GM12801 (cell line): ENCODE data around the gene RFFL.

ENCODE experiments used
- CTCF ChIP-seq: IDR thresholded peaks from one replicate; pipeline ENCODE4 v1.5.1; 2011; ENCODE audit warnings: control low read depth; ENCODE audit not compliant: insufficient read length; ENCODE audit errors: extremely low read depth

Gene RFFL

DNA sequence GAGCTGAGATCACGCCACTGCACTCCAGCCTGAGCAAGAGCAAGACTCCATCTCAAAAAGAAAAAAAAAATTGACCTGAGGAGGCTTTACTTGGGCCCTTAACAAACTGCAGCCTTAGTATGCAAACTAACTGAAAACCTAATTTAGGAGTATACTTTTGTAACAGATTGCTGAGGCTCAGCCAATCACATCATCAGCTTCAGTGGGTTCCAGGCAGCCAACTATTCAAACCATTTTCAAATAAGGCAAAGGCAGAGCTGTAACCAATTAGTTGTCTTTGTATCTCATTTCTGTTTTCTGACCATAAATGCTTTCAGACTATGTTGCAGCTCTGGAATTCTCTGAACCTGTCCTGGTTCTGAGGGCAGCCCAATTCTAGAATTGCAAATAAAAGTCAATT, 32.2 kb upstream of the RFFL start:
- TF ChIP-seq CTCF = no peak

DNA sequence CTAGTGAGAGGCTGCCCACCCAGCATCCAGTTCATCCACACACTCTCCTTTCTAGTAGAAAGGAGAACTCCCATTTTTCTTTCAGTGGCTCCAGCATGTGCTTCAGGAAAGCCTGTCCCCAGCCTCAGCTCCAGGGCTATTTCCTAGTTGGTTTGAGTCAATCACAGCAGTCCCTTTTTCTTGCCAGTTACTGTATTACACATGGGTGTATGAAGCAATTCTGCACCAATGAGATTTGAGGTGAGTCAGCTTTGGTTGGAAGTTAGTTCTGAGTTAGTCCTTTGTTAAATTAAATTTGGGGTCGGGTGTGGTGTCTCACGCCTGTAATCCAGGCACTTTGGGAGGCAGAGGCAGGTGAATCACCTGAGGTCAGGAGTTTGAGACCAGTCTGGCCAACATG, 31.4 kb upstream of the RFFL start:
- TF ChIP-seq CTCF = no peak

GRCh38 chr17:35089586-35090296, 26.2 kb upstream of the RFFL start:
- no peak for TF ChIP-seq CTCF

DNA sequence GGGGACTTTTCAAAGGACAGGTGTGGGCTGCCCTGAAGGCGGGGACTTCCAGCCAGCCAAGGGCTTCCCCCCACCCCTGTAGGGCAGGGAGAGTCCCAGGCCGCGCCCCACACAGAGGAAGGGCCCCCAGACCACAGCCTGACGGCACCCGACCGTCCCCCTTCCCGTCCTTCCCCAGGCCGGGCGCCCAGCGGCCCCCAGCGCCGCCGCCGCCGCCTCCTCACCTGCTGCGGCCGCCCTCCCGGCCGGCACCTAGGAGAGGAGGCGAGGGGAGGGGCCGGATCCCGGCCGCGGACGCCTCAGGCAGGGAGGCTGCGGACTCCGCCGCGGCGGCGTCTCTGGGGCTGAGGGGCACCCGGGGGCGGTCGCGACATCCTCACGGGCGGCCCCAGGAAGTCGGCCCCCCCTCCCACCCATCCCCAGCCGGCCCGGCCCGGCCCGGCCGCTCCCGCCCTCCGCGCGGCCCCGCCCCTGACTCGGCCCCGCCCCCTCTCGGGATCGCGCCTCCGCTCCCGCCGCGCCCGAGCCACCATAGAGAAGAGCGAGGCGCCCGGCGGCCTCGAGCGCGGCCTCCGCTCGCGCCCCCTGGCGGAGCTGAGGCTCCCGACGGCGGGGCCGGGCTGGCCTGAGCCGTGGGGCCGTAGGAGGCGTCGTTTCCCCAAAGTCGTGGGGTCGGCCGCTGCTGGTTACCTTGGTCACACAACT, 25.5 kb upstream of the RFFL start:
- TF ChIP-seq CTCF = no peak

DNA sequence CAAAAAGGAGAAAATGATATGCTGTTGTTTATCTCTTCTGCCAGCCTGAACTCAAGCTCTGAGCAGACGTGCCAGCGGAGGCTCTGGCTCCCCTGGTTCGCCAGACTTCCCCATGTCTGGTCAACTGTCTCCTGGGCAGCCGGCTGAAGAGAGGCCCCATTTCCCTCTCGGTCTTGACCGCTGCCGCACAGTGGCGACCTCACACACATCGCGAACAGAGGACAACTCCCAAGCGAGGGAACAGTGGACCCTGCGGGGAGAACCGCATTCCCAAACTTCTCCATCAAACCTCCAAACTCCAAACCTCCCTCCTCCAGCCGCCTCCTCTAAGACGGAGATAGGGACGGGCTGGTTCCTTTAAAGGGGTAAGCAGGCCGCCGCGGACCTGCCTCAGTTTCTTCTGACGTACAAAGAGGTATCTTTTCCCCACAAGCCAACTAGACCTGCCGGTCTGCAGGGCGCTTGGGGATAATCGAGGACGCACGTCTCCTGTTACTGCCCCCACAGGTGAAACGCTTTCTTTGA, 24.9 kb upstream of the RFFL start:
- TF ChIP-seq CTCF = no peak

DNA sequence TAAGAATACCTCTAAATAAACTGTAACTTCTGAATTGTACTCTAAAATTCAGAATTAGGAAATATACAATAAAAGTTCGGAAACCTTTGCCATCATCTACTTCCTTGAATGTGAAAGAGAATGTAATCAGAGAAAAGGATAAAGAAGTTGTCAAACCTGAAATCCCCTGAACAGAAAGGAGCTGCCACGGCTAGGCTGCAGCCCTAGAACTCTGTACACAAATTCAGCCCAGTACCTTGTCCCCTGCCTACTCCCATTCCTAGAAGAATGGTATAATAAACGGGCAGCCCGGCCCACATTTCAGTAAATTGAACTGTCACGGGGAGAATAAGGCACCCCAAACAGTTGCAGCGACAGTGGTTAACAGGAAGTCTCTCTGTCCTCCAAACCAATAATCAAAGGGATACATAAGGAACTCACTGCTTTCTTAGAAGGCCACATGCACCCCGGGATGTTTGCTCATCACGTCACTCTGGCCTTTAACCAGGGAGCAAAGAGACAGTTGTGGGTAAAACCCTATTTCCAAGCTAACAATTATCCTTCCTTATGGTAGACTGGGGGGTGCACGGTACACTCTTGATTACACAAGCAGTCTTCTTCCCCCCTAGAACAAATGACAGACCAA, 24.3 kb upstream of the RFFL start:
- TF ChIP-seq CTCF = no peak

- no peak for TF ChIP-seq CTCF
Observed at GRCh38 chr17:35086931-35087573, 23.5 kb upstream of the RFFL start.
